HG03135 (cell line): ENCODE data around the gene TNK1.

Experiments used
- ATAC-seq: cut with Tn5 transposase; IDR thresholded peaks from one replicate; pipeline ENCODE4 v1.9.1; 2021; ENCODE audit warnings: mild to moderate bottlenecking, moderate library complexity; ENCODE audit not compliant: unreplicated experiment

TNK1 gene

GRCh38 chr17:7431231-7431630 is 50.3 kb downstream of the TNK1 start:
- ATAC-seq = no peak

GRCh38 chr17:7432296-7432695 is 51.4 kb downstream of the TNK1 start:
- ATAC-seq = no peak

- peak; percentile 23 for ATAC-seq
These were observed 55.0 kb downstream of the TNK1 start for GRCh38 chr17:7435676-7436555.

DNA sequence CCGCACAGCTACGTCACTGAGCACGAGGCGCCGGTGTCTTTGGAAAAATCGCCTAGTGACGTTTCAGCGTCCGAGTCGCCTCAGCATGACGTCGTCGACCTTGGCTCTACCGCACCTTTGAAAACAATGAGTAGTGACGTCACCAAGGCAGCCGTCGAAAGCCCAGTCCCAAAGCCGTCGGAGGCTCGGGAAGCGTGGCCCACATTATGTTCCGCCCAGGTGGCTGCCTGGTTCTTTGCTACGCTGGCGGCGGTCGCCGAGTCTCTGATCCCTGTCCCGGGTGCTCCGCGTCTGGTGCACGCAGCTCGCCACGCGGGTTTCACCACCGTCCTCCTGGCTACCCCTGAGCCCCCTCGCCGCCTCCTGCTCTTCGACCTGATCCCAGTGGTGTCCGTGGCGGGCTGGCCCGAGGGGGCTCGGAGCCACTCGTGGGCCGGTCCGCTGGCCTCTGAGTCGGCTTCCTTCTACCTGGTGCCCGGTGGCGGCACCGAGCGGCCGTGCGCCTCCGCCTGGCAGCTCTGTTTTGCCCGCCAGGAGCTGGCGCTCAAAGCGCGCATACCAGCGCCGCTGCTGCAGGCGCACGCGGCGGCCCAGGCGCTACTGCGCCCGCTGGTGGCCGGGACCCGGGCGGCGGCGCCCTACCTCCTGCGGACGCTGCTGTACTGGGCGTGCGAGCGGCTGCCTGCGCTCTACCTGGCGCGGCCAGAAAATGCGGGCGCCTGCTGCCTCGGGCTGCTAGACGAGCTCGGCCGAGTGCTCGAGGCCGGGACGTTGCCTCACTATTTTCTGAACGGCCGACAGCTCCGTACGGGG is 55.9 kb downstream of the TNK1 start:
- ATAC-seq = no peak

- no peak for ATAC-seq
These were observed 56.5 kb downstream of the TNK1 start for GRCh38 chr17:7437369-7437863.

DNA sequence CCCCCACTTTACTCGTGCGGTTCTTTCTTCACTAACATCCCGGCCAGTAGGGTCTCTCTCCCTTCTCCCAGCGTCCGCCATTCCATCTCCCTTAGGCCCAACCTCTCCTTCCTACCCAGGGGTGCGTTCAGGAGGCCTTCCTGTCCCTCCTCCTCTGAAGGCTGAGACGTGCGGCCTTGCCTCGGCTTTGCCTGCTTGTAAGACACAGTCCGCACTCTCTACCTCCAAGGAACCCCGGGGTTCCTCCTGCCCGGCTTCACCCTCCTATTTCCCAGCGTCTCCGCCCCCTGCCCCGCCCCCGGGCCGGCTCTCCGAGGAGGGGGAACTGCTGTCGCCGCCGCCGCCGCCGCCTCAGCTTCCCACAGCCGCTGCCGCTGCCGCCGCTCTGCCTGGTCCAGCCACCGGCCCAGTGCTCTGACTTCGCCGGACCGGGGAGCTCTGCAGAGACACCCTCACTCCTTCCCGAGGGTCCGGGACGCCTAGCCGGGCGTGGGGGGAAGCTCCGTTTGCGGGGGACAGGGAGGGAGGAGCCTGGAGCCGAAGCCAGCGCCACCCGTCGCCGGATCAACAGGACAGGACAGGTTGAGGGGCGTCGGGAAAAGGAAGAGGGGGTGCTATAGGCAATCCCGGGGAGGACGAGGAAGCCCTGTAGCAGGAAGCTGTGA is 57.2 kb downstream of the TNK1 start:
- ATAC-seq = no peak

DNA sequence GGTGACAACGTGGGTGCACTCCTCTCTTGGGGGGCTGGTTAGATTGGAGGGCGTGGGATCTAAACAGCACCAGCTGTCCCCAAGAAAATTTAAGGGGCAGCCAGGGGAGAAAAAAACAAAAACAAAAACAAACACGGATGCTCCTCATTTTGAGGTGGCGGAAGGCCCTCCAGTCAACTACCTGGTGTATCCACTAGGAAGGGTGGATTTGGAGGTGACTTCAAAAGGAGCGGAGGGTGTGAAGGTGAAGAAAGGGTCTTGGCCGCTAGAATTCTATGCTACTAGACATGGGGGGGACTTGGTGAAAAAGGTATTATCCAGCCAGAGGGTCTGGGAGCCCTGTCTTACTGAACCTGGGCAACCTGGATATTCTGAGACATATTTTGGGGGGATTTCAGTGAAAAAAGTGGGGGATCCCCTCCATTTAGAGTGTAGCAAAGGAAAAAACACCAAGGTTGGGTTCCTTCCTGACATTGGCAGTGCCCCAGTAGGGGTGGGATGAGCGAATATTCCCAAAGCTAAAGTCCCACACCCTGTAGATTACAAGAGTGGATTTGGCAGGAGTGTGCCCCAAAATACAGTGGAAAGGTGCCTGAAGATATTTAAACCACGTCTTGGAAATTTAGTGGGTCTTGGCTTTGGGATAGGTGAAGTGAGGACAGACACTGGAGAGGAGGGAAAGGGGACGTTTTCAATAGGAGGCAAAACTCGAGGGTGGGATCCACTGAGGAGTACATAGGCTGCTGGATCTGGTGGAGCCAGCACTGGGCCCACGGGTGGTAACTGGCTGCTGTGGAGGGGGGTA is 58.0 kb downstream of the TNK1 start:
- ATAC-seq = no peak
